HG03095 (cell line): ENCODE results near the gene EXOC6.
A peak's percentile ranks its signal among the peaks of the same experiment; 100 is the strongest.

ENCODE experiments used
- ATAC-seq: cut with Tn5 transposase; IDR thresholded peaks from one replicate; pipeline ENCODE4 v1.9.1; 2021; ENCODE audit warnings: moderate library complexity; ENCODE audit not compliant: unreplicated experiment

EXOC6 gene

DNA sequence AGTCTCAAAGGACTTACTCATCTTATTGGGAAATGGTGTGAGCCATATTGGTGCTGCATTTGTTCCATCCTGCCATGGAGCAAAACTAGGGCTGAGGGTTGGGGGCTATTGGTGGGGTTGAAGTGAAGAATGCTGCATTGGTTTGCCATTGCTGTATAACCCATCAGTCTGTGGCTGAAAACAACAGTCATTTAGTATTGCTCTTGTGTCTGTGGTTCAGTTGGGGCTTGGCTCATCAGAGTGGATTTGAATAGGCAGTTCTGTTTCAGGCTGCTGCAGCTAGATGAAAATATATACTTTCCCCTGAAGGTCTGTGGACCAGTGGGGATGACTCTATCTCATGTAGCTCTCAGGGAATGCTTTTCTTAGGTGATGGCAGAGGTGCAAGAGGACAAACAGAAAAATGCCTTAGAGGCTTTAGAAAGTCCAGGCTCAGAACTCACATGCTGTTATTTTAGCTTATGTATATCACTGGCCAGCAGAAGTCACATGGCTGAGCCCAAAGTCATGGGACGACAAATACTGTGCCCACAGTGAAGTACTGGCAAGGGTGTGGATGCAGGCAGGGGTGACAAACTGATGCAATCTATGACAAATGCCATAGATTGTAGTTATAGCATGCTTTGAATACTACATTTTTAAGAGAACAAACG is 15.2 kb upstream of the EXOC6 start:
- no peak for ATAC-seq

DNA sequence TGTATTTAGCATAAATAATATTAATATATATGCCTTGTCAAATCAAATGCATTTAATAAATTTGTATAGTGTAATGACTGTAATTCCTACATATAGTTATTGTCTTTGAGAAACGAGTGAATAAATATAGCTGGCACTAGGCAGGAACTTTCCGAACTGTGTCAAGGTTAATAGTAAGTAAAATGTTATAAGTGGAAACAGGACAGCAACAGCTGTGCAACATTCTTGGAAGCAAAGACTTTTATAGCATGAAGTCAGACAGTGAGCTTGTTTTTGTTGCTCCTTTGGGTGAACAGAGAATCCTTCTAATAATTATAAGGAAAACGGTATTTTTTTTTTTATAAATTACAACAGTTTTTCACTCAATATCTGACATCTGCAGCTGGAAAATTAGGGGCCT is 14.0 kb upstream of the EXOC6 start:
- ATAC-seq, result no peak

DNA sequence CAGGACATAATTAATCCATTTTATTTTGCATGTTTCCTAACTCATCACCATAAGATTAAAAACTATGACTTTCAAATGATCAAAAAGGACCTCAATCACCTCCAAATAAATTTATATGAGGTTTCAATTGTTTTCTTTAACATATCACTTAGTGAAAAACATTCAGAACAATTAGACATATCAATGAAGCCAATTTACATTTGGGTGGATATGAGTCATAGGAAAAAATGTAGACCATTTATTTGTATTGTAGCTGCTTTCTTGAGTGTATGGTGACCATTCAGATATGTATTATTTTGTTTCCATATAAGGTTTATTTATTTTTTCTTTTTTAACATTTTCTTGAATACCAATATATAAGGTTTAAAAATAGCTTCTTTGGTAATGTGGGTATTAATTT is 13.3 kb upstream of the EXOC6 start:
- ATAC-seq, result no peak

DNA sequence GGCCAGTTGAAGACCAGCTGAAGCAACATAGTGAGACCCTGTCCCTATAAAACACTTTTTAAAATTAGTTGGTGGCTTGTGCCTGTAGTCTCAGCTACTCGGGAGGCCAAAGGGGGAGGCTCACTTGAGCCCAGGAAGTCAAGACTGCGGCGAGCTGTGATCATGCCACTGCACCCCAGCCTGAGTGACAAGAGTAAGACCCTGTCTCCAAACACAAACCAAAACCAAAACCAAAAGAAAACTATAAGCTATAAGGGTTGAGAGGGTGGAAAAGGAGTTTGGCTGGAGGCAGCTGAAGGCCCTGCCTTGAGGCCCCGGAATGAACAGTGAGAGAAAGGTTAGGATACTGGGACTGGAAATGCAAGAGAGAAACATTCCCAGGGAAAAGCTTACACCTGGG is 10.9 kb upstream of the EXOC6 start:
- no peak for ATAC-seq

DNA sequence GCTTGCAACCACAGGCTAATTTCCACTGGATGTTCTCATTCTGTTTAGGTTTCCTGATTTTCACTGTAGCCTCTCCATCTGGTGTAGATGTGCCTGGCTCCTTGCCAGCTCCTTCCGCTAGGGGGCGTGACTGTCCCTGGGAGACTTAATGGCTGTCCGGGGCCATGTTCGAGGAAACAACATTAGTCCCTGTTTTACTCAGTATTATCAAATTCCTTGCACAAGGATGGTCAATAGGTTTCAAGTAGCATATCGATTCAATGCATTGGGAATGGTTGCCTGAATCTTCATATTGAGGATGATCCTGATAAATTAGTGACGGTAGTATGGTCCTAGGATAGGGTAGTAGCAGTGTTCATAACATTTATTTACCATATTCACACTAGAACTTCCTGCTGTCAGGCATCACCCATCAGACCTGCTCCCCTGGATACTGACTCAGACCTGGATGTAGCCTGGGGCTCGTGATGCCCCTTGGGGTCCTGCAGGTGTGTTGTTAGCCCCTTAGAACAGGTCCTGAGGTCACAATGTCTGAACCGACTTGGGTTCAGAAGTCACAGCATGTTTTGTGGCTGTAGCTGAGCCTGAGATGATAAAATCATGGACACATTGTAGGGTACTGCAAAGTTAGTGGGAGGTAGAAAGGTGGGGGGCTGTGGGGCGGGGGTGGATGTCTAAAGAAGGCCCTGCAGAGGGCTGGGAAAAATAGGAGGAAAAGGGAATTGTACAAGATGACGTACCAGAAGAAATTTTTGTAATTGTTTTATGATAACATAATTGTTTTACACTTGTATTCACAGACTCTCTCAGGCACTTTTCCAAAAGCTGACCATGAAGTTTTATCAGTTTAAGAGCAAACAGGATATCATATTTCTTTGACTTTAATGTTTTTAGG is 8.9 kb upstream of the EXOC6 start:
- ATAC-seq, result no peak

DNA sequence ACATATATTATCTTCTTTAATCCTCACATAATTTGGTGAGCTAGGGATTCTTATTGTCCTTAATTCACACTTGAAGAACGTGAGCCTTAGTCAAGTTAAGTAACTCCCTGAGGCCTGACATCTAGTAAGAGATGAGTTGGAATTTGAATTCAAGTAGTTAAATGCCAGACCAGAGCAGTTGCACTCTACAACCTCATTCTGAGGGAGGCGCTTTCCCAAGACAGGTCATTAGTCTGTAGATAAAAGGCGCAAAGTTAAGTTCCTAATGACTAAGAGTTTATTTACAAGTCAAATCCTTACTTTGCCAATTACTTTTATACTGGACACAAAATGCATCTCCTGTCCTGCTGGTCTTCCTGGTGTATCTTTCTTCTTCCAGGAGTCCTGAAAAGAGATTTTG is 3.6 kb upstream of the EXOC6 start:
- no peak for ATAC-seq

DNA sequence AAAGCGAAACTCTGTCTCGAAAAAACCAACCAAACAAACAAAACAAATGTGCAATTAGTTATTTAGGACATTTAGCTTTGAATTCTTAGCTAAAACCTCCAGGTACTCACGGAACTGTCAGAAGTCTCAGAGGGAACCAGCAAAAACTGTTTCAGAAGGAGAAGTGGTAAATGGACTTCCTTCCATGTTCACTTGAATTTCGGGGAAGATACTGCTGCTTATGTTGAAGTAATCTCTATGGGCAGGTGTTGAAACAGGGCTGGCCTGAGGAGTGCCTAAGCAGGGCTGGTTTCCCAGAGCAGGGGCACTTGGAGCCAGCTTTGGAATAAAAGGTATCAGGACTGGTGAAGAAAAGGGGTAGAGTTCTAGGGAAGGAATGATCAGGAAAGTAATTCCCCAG is 2.4 kb upstream of the EXOC6 start:
- ATAC-seq, result no peak

DNA sequence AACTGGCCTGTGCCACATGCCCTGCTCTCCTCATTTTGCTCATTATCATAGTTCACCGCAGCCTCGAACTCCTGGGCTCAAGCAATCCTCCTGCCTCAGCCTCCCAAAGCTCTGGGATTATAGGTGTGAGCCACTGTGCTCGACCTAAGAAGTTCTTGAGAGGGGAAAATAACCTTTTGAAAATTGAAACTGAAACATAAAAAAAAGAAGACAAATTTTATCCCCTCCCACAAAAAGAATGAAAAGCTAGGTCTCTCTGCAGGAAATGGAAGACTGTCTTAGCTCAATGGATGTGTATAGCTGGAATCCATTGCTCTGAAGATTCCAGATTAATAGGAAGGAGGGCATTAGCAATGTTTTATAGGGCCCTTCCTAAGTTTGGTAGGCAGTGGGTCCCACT is 2.0 kb upstream of the EXOC6 start:
- ATAC-seq, result no peak

DNA sequence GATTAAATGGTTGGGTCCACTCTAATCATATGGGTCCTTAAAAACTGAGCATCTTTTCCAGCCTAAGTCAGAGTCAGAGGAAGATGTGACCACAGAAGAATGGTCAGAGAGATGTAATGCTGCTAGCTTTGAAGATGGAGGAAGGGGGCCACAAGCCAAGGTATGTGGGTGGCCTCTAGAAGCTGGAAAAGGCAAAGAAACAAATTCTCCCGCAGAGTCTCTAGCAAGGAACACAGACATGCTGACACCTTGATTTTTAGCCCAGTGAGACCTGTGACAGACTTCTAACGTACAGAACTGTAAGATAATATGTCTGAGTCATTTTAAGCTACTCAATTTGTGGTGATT is 1.5 kb upstream of the EXOC6 start:
- no peak for ATAC-seq

DNA sequence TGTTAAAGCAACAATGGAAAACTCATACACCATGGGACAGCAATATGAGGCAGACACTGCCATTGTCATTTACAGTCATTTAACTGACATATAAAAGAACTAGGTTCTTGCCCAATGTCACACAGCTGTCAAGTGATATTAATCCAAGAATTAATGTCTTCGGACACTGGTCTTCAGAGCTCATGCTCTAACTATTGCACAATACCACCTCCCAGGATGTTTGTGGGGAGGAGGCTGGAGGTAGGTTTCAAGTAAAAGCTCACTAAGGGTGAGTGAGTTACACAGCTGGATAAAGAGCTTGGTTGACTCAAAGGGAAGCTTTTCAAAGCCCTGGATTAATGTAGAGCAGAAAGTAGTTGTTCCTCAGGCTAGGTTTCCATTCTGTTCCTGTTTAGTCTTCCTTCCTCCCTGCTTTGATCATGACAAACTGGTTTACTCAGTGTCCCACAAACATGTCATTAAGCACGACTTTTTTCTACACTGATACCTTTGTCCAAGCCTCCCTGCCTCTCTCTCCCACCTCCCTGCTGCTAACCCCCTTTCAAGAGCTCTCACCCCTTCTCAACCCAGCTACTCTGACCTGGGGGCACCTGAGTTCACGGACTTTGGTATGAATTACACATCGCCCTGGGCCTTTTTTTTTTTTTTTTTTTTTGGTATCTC is 987 bp upstream of the EXOC6 start:
- ATAC-seq, result no peak

DNA sequence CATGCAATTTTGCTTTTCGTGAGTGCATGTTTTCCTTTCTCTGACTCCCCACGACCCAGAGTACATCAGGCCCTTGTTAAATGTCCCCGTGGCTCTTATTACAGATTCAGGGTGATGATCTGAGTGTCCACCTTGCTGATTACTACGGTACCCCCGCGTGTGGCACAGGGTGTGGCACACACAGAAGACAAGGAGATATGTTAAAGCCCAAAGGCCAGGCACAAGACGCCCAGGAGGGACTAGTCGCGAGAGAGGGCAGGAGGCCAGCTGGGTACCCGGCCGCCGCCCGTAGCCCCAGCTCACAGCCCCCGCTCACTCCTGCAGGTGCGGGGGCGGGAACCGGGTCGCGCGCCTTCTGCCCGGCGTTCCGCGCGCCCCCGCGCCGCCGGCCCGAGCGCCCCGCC is 281 bp upstream of the EXOC6 start:
- ATAC-seq, result no peak

DNA sequence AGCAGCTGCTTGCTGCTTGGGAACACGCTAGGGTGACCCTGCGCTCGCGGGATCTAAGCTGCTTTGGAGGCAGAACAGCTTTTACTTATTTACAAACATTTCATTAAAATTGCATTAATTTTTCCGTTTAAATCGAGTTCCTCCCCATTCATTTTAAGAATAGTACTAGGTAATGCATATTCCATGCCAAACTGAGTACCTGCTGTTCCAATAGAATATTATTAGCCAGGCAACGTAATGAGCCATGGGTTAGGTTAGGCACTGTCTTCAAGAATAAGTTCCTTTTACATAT is 860 bp downstream of the EXOC6 start:
- ATAC-seq, result peak; percentile 19

DNA sequence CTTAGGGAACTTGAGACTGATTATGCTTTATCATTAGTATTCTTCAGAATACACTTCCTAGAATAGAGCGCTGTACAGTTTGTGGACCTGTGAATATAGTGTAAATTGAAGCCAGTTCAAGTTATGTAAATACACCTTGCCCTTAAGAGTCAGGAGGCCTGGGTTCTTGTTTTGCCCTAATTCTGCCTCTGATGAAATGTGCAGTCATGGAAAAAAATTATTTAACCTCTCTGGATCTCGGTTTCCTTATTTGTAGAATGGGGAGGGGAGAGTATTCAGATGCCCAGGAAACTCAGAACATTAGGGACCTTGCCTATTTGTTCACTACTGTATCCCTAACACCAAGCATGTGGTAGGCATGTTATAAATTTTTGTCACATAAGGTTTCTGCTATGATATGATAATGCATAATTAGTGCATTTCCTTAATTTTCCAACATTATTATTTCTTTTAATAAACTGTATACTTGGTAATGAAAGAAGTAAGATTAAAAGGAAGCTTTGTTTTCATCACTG is 1.3 kb downstream of the EXOC6 start:
- ATAC-seq, result no peak

DNA sequence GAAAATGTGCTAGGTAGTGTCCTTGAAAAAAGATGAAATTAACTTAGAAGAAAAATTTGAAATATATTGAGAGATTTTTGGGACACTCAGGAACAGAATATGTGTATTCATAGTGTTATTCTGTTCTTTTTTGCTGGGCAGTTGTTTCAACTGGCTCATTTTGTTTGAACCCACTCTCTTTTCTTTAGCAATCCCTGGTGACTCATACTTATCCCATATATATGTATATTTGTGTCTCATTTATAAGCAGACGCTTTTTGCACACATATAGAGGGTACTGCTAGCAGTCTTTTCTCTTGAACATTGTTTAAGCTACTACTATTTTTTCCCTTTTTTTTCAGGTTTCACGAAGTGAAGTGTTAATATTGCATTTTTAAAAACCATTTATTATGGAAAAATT is 1.9 kb downstream of the EXOC6 start:
- no peak for ATAC-seq

DNA sequence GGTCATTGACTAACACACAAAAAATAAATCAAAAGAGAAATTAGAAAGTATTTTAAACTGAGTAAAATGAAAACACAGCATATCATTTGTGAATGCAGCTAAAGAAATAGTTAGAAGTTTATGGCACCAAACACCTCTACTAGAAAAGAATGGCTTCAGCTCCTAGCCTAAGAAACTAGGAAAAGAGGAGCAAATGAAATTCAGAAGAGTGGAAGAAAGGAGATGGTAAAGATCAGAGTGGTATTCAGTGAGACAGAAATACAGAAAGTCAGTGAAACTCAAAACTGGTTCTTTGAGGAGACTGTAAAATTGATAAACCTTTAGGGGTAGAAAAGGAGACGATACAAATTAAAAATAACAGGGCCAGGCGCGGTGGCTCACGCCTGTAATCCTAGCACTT is 2.7 kb downstream of the EXOC6 start:
- no peak for ATAC-seq

DNA sequence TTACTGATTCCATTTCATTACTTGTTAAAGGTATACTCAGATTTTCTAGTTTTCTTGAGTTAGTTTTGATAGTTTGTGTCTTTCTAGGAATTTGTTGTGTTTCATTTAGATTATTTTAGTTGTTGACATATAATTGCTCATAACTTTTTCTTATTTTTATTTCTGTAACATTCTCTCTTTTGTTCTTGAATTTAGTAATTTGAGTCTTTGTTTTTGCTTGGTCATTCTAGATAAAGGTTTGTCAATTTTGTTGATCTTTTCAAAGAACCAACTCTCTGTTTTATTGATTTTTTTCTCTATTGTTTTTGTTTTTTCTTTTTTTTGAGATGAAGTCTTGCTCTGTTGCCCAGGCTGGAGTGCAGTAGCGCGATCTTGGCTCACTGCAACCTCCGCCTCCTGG is 7.2 kb downstream of the EXOC6 start:
- ATAC-seq, result no peak

DNA sequence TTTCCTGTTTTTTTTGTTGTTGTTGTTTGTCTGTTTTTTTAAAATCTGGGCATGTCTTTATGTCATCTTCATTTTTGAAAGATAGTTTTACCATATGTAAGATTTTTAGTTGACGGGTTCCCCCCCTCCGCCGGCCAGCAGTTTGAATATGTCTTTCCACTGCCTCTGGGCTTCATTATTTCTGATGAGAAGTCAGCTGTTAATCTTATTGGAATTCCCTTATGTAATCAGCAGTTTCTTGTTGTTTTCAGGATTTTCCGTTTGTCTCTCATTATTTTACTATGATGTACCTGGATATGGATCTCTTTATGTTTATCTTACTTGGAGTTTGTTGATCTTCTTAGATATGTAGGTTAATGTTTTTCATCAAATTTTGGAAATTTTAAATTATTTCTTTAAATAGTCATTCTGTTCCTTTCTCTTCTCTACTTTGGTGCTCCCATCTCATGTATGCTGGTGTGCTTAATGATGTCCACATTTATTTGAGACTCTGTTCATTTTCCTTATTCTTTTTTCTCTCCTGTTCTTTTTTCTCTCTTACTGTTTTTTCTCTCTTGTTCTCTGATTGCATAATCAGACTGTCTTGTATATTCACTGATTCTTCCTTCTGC is 9.7 kb downstream of the EXOC6 start:
- no peak for ATAC-seq

DNA sequence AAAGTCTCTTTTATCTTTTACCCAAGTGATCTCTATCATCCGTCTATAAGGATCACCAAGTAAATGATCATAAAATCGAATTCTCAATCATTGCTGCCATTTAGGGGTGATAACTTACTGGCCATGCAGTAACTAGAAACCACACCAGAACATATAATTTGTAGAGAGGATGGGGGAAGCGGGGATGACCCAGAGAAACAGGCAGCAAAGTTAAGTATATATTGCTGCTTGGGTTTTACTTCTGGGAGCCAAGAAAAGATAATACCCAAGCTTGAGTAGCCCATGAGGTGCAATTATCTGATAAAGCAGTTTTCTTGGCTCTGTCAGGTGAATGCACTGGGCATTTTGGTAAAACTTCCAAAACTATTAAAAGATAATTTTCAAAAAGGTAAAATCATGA is 18.9 kb downstream of the EXOC6 start:
- no peak for ATAC-seq

DNA sequence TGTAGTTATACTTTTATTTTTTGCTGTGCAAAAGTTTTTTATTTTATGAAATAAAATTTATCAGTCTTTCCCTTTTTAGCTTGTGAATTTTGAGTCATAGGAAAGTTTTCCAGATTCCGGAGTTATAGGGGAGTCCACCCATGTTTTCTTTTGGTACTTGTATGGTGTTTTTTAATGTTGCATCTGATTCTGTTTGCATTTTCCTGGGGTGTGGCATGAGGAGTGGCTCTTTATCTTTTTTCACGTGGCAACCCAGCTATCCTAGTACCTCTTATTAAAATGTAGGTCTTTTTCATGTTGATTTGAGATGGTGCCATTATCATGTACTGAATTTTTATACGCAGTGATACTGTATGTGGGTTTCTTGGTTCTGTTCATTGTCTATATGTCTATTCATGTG is 19.7 kb downstream of the EXOC6 start:
- no peak for ATAC-seq

DNA sequence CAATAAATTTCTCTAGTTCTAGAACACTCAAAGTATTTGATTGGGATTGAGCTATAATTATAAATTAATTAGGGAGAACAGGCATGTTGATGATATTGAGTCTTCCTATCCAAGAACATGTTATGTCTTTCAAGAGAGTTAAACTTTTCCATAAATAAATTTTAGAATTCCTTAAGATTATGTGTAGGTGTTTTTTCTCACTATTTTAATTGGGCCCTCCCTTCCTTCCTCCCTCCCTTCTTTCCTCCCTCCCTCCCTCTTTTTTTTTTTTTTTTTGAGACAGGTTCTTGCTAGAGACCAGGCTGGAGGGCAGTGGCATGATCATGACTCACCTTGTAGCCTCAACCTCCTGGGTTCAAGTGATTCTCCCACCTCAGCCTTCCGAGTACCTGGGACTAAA is 20.2 kb downstream of the EXOC6 start:
- ATAC-seq, result no peak

DNA sequence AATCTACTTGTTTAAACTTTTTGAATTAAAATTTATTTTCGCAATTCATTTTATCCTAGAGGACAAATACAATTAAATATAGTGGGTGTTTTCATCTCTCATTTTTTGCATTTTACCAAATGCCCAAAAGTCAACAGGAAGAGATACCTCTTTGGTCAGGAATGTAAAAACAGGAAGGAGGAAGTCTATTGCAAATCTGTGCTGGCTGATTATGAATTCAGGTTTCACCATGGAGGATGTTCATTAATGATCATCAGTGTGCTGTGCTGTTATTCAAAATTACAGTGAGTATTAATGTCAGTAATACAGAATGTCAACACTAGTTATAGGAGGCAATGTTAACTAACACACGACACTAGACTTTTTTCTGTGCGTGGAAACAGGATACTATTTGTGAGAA is 24.7 kb downstream of the EXOC6 start:
- no peak for ATAC-seq

DNA sequence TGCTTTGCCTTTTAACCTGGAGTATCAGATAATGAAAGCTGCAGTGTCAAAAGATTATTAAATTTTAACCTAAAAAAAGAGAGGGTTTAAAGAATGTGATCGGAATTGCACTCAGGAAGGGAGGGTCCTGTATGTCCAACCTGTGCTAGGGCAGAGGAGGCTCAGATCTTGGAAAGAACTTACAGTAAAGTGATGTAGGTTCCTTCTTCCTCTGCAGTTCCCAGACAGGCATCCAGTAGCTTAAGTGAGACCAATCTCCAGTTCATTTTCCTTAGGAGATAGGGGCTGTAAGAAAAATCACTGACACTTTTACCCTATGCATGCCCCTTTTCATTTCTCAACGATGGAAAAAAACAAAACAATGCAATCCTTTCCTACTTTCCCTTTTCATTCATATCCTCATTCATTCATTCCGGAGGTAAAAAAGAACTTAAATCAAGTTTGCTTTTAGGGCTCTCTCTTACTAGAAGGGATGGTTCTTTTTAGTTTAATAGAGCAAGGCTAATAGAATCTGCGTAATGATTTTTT is 28.3 kb downstream of the EXOC6 start:
- ATAC-seq, result no peak
